ENCODE results near the gene SPIN2A. TPM values are rescaled to one million over a fixed set of nuclear protein-coding genes. Genes with fewer than 3 reads are reported as not detected.
A peak's percentile ranks its signal among the peaks of the same experiment; 100 is the strongest.
"Not testable (repeated sequence)": the region's sequence is repeated elsewhere in the genome, so short reads cannot be mapped to it uniquely, and the experiment has no call there.

The SPIN2A gene
- total RNA-seq, 1 donor from 2014 or later: 0.84 TPM

- Mint-ChIP-seq H3K4me1 (ENCODE audit: low read depth) (peaks cover 1% of the 10 kb centered on the region), H3K27me3 (ENCODE audit: low read depth) (no peaks in the 10 kb centered on the region), H3K9me3 (no peaks in the 10 kb centered on the region), H3K36me3 (ENCODE audit: low read depth) (no peaks in the 10 kb centered on the region), H3K27ac (no peak overlapping the region), H3K4me3 (ENCODE audit: low read depth) (no peak overlapping the region)
- DNase-seq (ENCODE audit: low spot score): no peak
- intact Hi-C loops (cut with micrococcal nuclease): no loop called here
These were observed 5.2 kb downstream of the SPIN2A start for GRCh38 chrX:57132046-57132445.

- intact Hi-C loops (cut with micrococcal nuclease): loop anchor here (1.0 to 10.0 kb wide), 3 partner anchors 127 to 1405 kb away; partner anchors contain the start of genes FAAH2, RRAGB and SPIN3
- no peak for DNase-seq (ENCODE audit: low spot score)
- no peaks in the 10 kb centered on the region for H3K27me3 Mint-ChIP-seq (ENCODE audit: low read depth)
- H3K36me3 Mint-ChIP-seq (ENCODE audit: low read depth): peaks cover 14% of the 10 kb centered on the region
- peaks cover 7% of the 10 kb centered on the region for H3K4me1 Mint-ChIP-seq (ENCODE audit: low read depth)
- no peaks in the 10 kb centered on the region for H3K9me3 Mint-ChIP-seq
- H3K4me3 Mint-ChIP-seq (ENCODE audit: low read depth): peak overlapping the region; percentile 88
- peak overlapping the region; percentile 84 for H3K27ac Mint-ChIP-seq
These were observed 15.4 kb downstream of the SPIN2A start for GRCh38 chrX:57121816-57122215.

DNA sequence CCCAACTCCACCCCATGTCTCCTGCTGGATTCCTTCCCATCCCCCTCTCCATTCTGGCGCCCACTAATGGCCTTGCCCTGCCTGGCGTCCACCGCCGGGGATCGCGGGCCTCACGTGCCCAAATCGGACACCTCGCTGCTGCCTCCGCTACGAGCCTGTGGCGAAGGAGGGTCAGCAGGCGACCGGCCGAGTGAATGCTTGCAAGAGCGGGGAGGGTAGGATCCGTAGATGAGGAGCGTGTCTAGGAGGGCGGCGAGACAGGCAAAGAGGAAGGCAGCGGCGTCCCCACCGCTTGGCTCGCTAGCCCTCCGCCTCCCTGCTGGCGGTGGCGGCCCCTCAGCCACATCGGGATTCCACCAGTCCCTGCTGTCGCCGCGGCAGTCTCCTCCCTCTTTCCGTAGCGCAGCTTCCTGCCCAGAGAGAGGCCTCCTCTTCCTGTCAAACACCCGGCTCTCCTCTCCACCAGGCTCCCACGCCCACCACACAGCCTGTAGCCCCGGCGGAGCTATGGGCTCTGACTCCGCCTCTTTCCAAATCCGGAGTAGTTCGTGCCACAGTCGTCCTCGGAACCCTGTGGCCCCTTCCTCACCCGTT lies 15.9 kb downstream of the SPIN2A start, which contains the start of gene SPIN2B:
Gene SPIN2B, minus strand, starts transcription at position 387 of the 594 bp plus-strand sequence.
- Mint-ChIP-seq H3K4me1 (ENCODE audit: low read depth) (peaks cover 7% of the 10 kb centered on the region), H3K27ac (peak within 1 kb of the TSS; percentile 84), H3K4me3 (ENCODE audit: low read depth) (peak within 1 kb of the TSS; percentile 88), H3K36me3 (ENCODE audit: low read depth) (peaks cover 15% of the 10 kb centered on the region), H3K9me3 (no peaks in the 10 kb centered on the region), H3K27me3 (ENCODE audit: low read depth) (no peaks in the 10 kb centered on the region)
- intact Hi-C loops (cut with micrococcal nuclease): loop anchor here (1.0 to 10.0 kb wide), 3 partner anchors 126 to 1404 kb away; partner anchors contain the start of genes FAAH2, RRAGB and SPIN3
- DNase-seq (ENCODE audit: low spot score): peak; percentile 72

DNA sequence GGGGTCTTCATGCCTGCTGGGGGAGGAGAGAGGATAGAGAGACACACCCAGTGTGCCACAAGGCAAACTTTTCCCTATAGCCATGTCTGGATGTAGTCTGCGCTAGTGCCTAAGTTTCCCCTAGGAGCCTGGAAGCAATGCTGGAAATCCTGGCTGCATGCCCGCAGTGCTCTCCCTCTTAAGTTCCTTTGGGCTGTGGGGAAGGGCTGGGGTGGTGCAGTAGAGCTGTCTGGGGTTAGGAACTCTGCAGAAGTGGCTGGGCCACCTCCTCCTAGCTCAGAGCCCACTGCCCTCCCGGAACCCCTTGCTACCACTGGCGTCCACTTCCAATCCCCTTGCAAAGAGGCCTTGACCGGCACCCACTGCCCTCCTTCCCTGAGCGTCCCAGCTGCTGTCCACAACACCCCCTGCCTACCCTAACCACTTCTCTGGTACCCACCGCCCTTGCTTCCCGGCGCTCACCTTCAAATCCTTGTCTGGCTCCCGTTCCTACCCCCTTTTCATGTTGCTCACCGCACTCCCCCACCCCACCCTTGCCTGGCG lies 16.5 kb downstream of the SPIN2A start:
- Mint-ChIP-seq H3K4me3 (ENCODE audit: low read depth) (peak overlapping the region; percentile 88), H3K36me3 (ENCODE audit: low read depth) (peaks cover 19% of the 10 kb centered on the region), H3K27ac (peak overlapping the region; percentile 84)
- H3K9me3 Mint-ChIP-seq; DNase-seq (ENCODE audit: low spot score); H3K27me3 Mint-ChIP-seq (ENCODE audit: low read depth); H3K4me1 Mint-ChIP-seq (ENCODE audit: low read depth): not testable (repeated sequence)
- intact Hi-C loops (cut with micrococcal nuclease): loop anchor here (1.0 to 10.0 kb wide), 3 partner anchors 126 to 1403 kb away; partner anchors contain the start of genes FAAH2, RRAGB and SPIN3

- no peaks in the 10 kb centered on the region for H3K9me3 Mint-ChIP-seq
- no peak for DNase-seq (ENCODE audit: low spot score)
- peaks cover 5% of the 10 kb centered on the region for H3K4me1 Mint-ChIP-seq (ENCODE audit: low read depth)
- H3K27ac Mint-ChIP-seq: no peak overlapping the region
- H3K4me3 Mint-ChIP-seq (ENCODE audit: low read depth): no peak overlapping the region
- intact Hi-C loops (cut with micrococcal nuclease): loop anchor here (10.0 kb wide), 1 partner anchor 575 kb away; no protein-coding TSS in a partner anchor
- peaks cover 23% of the 10 kb centered on the region for H3K36me3 Mint-ChIP-seq (ENCODE audit: low read depth)
- H3K27me3 Mint-ChIP-seq (ENCODE audit: low read depth): no peaks in the 10 kb centered on the region
These were observed 17.8 kb downstream of the SPIN2A start for GRCh38 chrX:57119416-57119815.

DNA sequence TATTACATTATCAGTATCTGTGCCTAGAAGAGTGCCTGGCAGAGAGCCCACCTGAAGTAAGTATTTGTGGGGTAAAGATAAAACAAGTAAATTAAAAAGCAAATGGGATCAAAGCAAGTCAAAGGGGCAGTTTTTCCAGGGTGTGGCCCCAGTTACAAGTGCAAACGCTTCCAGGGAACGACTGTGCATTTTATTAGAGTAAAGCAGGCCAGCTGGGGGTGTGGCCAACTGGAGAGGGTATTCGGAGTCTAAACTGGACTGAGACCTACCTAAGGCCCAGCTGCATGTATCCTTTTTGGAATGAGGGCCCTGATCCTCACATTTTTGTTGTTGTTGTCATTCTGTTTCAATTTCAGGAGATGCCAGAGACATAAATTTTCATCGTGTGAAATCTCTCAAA lies 19.6 kb downstream of the SPIN2A start:
- DNase-seq (ENCODE audit: low spot score); H3K4me3 Mint-ChIP-seq (ENCODE audit: low read depth): not testable (repeated sequence)
- intact Hi-C loops (cut with micrococcal nuclease): loop anchor here (10.0 kb wide), 1 partner anchor 577 kb away; no protein-coding TSS in a partner anchor

DNA sequence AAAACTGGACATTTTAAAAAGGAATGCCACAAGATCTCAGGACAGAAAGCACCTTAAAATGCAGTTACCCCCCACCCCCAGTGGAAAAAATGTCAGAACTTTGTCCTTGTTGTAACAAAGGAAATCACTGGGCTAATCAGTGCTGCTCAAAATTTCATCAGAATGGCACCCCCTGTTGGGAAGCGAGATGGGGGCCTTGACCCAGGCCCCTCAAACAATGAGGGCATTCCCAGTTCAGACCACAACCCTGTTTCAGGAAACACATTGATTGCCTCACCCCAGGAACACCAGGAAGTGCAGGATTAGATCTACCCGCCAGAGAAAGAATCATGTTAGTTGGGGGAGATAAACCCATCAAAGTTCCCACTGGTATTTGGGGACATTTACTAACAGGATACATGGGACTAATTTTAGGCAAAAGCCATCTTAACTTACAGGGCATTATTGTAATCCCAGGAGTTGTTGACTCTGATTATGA lies 32.2 kb downstream of the SPIN2A start:
- Mint-ChIP-seq H3K27me3 (ENCODE audit: low read depth) (no peaks in the 10 kb centered on the region), H3K27ac (no peak overlapping the region), H3K36me3 (ENCODE audit: low read depth) (peaks cover 26% of the 10 kb centered on the region), H3K4me3 (ENCODE audit: low read depth) (no peak overlapping the region), H3K4me1 (ENCODE audit: low read depth) (peaks cover 4% of the 10 kb centered on the region), H3K9me3 (no peaks in the 10 kb centered on the region)
- DNase-seq (ENCODE audit: low spot score): no peak
- intact Hi-C loops (cut with micrococcal nuclease): no loop called here

More for the DNA sequence above, 19.6 kb downstream of the SPIN2A start:
- H3K9me3 Mint-ChIP-seq; H3K27me3 Mint-ChIP-seq (ENCODE audit: low read depth); H3K27ac Mint-ChIP-seq; H3K4me1 Mint-ChIP-seq (ENCODE audit: low read depth): not testable (repeated sequence)
- peaks cover 30% of the 10 kb centered on the region for H3K36me3 Mint-ChIP-seq (ENCODE audit: low read depth)

GRCh38 chrX:57104406-57104805 lies 32.8 kb downstream of the SPIN2A start:
- H3K27me3 Mint-ChIP-seq (ENCODE audit: low read depth): no peaks in the 10 kb centered on the region
- peaks cover 26% of the 10 kb centered on the region for H3K36me3 Mint-ChIP-seq (ENCODE audit: low read depth)
- no peak for DNase-seq (ENCODE audit: low spot score)
- H3K4me3 Mint-ChIP-seq (ENCODE audit: low read depth): no peak overlapping the region
- H3K9me3 Mint-ChIP-seq: peaks cover 5% of the 10 kb centered on the region
- H3K4me1 Mint-ChIP-seq (ENCODE audit: low read depth): peaks cover 4% of the 10 kb centered on the region
- no peak overlapping the region for H3K27ac Mint-ChIP-seq
- intact Hi-C loops (cut with micrococcal nuclease): no loop called here

DNA sequence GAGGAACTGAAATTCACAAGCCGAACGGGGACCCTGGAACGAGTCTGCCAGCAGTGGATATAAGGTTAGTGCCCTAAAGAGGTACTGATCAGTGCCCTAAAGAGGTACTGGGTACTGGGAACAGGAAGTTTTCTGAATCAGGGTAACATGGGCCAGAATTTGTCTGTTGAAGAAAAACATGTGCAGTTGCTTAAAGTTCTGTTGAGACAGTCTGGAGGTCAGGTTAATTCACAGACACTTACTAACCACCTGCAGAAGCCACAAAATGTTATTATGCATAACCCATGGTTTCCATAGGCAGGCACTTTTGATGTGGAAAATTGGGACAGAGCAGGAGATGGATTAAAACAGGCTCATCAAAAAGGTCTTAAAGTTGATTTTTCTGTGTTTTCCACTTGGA lies 33.7 kb downstream of the SPIN2A start:
- intact Hi-C loops (cut with micrococcal nuclease): no loop called here
- H3K9me3 Mint-ChIP-seq: peaks cover 14% of the 10 kb centered on the region

DNA sequence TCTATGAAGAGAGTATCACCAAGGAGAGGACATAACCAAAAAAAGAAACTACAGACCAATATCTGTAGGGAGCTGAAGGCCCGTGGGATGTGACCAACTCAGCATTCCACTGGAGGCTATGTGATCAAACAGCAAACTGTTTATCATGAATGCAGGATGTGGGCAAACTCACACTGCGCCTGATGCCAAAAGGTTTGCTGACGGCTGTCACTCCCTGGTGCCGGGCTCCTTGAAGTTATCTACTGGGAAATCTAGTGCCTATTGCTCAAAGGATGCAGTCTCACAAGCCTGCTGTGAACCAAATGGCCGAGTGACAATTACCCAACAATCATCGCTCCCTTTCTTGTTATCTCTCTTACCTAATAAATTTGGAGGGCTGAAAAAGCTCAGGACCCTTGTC lies 34.3 kb downstream of the SPIN2A start:
- H3K27me3 Mint-ChIP-seq (ENCODE audit: low read depth); intact Hi-C loops (cut with micrococcal nuclease); DNase-seq (ENCODE audit: low spot score); H3K27ac Mint-ChIP-seq; H3K4me1 Mint-ChIP-seq (ENCODE audit: low read depth); H3K4me3 Mint-ChIP-seq (ENCODE audit: low read depth): not testable (repeated sequence)
- H3K36me3 Mint-ChIP-seq (ENCODE audit: low read depth): peaks cover 28% of the 10 kb centered on the region
- peaks cover 20% of the 10 kb centered on the region for H3K9me3 Mint-ChIP-seq

More for the DNA sequence above, 33.7 kb downstream of the SPIN2A start:
- Mint-ChIP-seq H3K4me3 (ENCODE audit: low read depth) (no peak overlapping the region), H3K27me3 (ENCODE audit: low read depth) (no peaks in the 10 kb centered on the region), H3K27ac (no peak overlapping the region), H3K36me3 (ENCODE audit: low read depth) (peaks cover 28% of the 10 kb centered on the region), H3K4me1 (ENCODE audit: low read depth) (peaks cover 4% of the 10 kb centered on the region)
- no peak for DNase-seq (ENCODE audit: low spot score)

Other genes with a start within 250 kb of the SPIN2A start
- gene SPIN3, start 141.9 kb downstream of the SPIN2A start, total RNA-seq: 10.0 and 11.5 TPM in 2 replicates
- 9.5 and 10.0 TPM in 2 replicates for gene SPIN2B, start 15.8 kb downstream of the SPIN2A start, total RNA-seq
- gene FAAH2, start 149.3 kb upstream of the SPIN2A start, total RNA-seq: 2.7 and 2.9 TPM in 2 replicates

All from activated T-helper 2 cell treated with anti-CD3 and anti-CD28 coated beads, Interferon-gamma antibody, Interleukin-2, Interleukin-4, amounts not matched to agents 10 μg/mL and 5 μg/mL and 100 μg/mL, durations not matched to agents 14 hours and 24 hours and 36 hours (primary cell).